HUES6 (cell line): ENCODE measurements around the gene CELA3A.
"Not testable (repeated sequence)": the region's sequence is repeated elsewhere in the genome, so short reads cannot be mapped to it uniquely, and the experiment has no call there.

Experiments
- H3K27ac ChIP-seq: 2 replicates; pipeline ENCODE4 v1.7.0; 2013; ENCODE audit warnings: low read depth, mild to moderate bottlenecking, low read length, inconsistent platforms
- H3K27me3 ChIP-seq: 2 replicates; pipeline ENCODE4 v1.6.1; 2013; ENCODE audit warnings: low read length; ENCODE audit not compliant: control insufficient read depth, insufficient read depth
- H3K36me3 ChIP-seq: 2 replicates; pipeline ENCODE4 v1.6.1; 2013; ENCODE audit warnings: low read length; ENCODE audit not compliant: control insufficient read depth, insufficient read depth
- H3K4me1 ChIP-seq: 2 replicates; pipeline ENCODE4 v1.6.1; 2013; ENCODE audit warnings: low read length; ENCODE audit not compliant: control insufficient read depth, insufficient read depth
- H3K4me3 ChIP-seq: 2 replicates; pipeline ENCODE4 v1.5.1; 2013; ENCODE audit warnings: low read depth, low read length
- H3K9ac ChIP-seq: one replicate; pipeline ENCODE4 v1.6.1; 2013; ENCODE audit warnings: mild to moderate bottlenecking, low read length
- H3K9me3 ChIP-seq: 2 replicates; pipeline ENCODE4 v1.6.1; 2013; ENCODE audit warnings: low read depth, low read length; ENCODE audit not compliant: control insufficient read depth, insufficient read depth

CELA3A gene

DNA sequence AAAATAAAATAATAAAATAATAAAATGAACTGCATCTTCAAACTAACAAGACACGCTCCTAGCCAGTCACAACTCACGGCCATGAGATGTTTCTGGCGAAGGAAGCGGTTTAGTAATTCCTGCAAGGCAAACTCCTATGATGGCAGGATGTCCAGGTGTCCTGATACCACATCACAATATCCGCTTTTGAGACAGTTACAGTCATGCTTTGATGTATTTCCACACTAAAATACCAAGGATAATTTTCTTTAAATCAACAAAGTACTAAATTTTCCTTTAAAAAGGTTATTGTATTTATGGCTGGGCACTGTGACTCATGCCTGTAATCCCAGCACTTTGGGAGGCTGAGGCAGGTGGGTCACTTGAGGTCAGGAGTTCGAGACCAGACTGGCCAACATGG is 34.2 kb upstream of the CELA3A start:
- H3K9ac ChIP-seq, H3K9me3 ChIP-seq, H3K27me3 ChIP-seq, H3K27ac ChIP-seq, H3K36me3 ChIP-seq, H3K4me1 ChIP-seq, H3K4me3 ChIP-seq: not testable (repeated sequence)

DNA sequence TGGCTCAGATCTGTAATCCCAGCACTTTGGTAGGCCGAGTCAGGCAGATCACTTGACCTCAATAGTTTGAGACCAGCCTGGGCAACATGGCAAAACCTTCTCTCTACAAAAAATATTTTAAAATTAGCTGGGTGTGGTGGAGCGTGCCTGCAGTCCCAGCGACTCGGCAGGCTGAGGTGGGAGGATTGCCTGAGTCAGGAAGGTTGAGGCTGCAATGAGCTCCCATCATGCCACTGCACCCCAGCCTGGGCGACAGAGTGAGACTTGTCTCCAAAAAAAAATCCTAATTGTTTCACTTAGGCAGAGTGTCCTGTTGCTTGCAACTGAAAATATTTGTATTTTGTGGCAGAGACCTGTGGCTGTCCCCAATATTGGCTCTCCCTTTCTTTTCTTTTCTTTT is 32.4 kb upstream of the CELA3A start:
- not testable (repeated sequence) for H3K27me3 ChIP-seq, H3K27ac ChIP-seq, H3K4me3 ChIP-seq, H3K36me3 ChIP-seq, H3K4me1 ChIP-seq, H3K9me3 ChIP-seq, H3K9ac ChIP-seq

DNA sequence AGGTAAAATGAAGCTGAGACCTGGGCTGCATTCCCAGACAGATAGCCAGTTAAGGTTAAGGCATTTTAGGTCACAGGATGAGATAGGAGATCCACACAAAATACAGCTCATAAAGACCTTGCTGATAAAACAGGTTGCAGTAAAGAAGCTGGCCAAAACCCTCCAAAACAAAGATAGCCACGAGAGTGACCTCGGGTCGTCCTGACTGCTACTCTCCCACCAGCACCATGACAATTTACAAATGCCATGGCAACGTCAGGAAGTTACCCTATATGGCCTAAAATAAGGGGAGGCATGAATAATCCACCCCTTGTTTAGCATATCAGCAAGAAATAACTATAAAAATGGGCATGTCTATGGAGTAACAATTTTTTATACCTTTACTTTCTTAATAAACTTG is 30.9 kb upstream of the CELA3A start:
- H3K27ac ChIP-seq, H3K4me1 ChIP-seq, H3K27me3 ChIP-seq, H3K4me3 ChIP-seq, H3K36me3 ChIP-seq, H3K9ac ChIP-seq, H3K9me3 ChIP-seq: not testable (repeated sequence)

DNA sequence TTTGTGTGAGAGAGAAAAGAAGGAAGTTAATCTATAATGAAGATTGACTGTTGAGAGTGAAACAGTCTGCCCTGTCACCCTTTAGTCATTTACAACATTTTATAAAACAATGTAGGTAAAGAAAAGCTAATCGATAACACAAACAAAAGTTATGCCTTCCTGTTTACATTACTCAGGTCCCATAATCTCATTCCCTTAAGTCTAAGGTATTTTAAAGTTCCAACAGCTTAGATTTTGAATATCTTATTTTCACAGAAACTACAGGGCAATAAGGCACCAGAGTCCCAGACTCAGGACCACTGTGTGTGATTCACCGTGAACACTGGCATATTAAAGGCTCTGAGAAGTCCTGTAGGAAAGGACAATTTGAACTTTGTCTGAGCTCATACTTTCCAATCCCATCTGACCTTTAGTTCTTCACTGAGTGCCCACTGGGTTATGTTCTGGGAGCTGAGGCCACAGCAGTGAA is 28.4 kb upstream of the CELA3A start:
- H3K27ac ChIP-seq, H3K36me3 ChIP-seq, H3K4me3 ChIP-seq, H3K9ac ChIP-seq, H3K4me1 ChIP-seq, H3K27me3 ChIP-seq, H3K9me3 ChIP-seq: not testable (repeated sequence)

DNA sequence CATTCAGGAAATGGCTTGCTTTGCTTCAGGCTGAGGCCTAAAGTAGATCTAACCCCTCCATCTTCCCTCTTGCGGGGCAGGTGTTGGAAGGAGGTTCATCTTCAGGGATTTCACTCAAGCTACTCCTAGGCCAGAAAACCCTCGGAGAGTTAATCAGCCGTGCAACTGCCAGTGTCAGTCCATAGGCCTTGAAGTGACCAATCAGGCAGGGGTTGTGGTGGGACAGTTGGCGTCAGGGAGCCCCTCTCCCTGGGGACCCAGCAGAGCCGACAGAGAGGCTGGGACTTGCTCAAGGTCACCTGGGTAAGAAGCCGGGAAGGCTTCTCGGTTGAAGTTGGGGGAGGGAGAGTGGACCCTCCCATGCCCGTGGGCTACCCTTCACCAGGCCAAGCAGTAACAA is 27.5 kb upstream of the CELA3A start:
- H3K9me3 ChIP-seq, H3K27ac ChIP-seq, H3K4me3 ChIP-seq, H3K27me3 ChIP-seq, H3K4me1 ChIP-seq, H3K36me3 ChIP-seq, H3K9ac ChIP-seq: not testable (repeated sequence)

DNA sequence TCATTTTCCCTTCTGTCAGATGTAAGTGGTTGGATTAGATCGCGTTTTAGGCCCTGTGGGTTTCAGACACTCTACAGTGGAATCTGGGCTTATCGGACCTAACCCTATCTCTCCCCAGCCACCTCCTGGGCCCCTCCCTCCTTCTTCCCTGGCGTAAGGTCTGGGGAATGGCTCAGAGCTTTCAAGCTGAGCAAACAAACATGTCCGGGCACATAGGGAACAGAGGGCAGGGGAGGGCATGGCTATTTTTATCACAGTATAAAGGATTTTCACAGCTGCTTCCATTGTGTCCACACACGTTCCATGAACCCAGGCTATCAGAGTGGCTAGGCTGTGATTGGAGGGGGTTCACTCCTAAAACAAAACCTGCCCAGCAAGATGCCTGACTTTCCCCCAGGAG is 26.8 kb upstream of the CELA3A start:
- H3K9me3 ChIP-seq, H3K4me3 ChIP-seq, H3K27ac ChIP-seq, H3K27me3 ChIP-seq, H3K4me1 ChIP-seq, H3K36me3 ChIP-seq, H3K9ac ChIP-seq: not testable (repeated sequence)

DNA sequence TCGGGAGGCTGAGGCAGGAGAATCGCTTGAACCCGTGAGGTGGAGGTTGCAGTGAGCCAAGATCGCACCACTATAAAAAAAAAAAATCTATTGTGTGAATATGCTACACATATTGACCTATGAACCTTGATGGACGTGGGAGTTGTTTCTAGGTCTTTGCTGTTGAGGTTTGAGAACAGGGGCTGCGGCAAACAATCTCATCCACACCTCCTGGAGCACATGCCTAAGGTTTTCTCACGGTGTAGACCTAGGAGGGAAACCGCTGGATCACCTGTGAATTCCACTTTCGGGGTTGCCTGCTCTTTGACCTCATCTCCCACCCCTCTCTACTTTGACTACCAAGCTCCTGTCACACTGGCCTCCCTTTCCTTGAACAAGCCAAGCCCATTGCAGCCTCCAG is 26.2 kb upstream of the CELA3A start:
- not testable (repeated sequence) for H3K4me3 ChIP-seq, H3K9ac ChIP-seq, H3K9me3 ChIP-seq, H3K36me3 ChIP-seq, H3K27ac ChIP-seq, H3K4me1 ChIP-seq, H3K27me3 ChIP-seq

DNA sequence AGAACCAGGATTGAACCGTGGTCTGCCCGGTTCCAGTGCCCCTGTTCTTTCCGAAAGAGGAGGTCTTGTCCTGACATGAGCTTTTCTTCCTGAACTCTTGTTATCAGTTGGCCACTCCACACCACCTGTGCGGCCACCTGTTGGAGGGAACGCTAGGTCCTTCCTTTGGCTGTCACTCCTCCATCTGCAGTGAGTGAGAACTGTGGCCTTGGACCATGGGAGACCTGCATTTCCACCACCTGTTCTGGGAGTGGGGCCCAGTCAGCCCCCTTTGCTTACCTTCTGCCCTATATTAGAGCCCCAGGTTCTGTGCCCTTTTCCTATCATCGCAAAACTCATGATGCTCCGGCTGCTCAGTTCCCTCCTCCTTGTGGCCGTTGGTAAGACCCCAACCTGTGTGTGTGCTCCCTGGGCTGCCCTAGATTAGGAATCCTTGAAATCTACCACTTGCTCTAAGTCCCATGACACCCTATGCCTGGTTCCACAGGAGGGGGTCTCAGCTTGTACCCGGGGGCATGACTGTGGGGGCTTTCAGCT is 24.7 kb upstream of the CELA3A start, which contains the start of gene CELA3B:
TSS of gene CELA3B (plus strand) at position 320 of the 537 bp plus-strand sequence. CDS start at position 338, 18 bp downstream.
- not testable (repeated sequence) for H3K4me3 ChIP-seq, H3K4me1 ChIP-seq, H3K9me3 ChIP-seq, H3K9ac ChIP-seq, H3K36me3 ChIP-seq, H3K27me3 ChIP-seq, H3K27ac ChIP-seq

DNA sequence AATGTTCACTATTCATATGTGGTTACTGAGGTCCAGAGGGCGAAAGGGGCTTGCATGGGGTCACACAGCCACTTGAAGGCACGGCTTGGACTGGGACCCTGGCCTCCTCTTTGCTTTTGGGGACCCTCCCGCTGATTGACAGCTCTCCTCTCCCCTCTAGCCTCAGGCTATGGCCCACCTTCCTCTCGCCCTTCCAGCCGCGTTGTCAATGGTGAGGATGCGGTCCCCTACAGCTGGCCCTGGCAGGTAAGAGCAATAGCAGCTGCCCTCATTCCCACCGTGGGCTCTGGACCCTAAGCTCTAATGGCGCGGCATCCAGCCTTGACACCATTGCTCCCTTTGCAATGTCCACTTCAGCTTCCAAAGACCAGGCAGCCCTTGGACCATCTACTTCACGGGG is 23.2 kb upstream of the CELA3A start:
- not testable (repeated sequence) for H3K4me3 ChIP-seq, H3K9ac ChIP-seq, H3K9me3 ChIP-seq, H3K36me3 ChIP-seq, H3K27ac ChIP-seq, H3K27me3 ChIP-seq, H3K4me1 ChIP-seq

DNA sequence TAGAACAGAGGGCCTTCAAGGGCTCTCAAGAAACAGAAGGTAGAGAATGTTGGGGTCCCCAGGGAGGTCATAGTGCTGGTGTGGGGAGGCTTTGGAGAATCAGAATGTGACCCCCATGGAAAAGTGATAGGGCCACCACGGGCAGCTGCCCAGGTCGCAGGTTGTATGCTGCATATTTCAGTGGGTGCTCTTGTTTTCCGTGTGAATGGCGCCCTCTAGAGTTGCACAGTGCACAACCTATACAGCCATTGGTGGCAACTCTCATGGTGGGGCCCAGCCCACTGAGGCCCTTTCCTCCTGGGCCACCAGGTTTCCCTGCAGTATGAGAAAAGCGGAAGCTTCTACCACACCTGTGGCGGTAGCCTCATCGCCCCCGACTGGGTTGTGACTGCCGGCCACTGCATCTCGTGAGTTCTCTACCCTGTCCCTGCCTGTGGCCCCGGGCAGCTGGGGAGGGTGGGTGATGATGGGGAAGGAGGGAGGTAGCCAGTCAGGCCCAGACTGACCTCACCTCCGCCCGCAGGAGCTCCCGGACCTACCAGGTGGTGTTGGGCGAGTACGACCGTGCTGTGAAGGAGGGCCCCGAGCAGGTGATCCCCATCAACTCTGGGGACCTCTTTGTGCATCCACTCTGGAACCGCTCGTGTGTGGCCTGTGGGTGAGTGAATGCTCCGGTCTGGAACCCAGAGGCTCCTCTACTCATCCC is 20.8 kb upstream of the CELA3A start:
- not testable (repeated sequence) for H3K4me1 ChIP-seq, H3K27ac ChIP-seq, H3K4me3 ChIP-seq, H3K9ac ChIP-seq, H3K27me3 ChIP-seq, H3K36me3 ChIP-seq, H3K9me3 ChIP-seq

DNA sequence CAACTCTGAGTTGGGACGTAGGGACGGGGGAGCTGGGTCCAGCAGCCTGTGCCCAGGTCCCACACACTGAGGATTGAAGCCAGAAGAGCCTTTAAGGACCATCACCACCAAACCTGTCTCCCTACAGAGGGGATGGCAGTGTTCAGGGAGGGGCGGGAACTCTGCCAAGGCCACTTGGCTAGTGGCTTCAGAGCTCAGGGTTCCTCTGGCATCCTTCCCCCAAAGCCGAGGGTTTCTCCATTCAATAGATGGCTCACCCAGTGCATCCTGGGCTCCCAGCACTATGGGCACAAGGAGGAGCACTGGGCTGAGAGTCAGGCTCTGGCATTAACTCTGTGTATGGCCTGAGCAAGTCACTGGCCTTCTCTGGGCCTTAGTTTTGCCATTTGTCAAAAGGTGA is 20.2 kb upstream of the CELA3A start:
- H3K4me3 ChIP-seq, H3K9ac ChIP-seq, H3K9me3 ChIP-seq, H3K4me1 ChIP-seq, H3K36me3 ChIP-seq, H3K27me3 ChIP-seq, H3K27ac ChIP-seq: not testable (repeated sequence)

DNA sequence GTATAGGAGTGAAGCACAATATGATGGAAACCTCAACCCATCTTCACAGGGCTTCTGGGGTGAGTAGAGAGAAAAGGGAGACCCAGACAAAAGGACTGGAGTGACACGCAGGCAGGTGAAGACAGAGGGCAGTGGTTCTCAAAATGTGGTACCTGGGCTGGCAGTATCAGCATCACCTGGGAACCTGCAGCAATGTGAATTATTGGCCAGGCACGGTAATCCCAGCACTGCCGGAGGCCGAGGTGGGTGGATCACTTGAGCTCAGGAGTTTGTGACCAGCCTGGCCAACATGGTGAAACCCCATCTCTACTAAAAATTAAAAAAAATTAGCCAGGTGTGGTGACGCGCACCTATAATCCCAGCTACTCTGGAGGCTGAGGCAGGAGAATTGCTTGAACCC is 19.3 kb upstream of the CELA3A start:
- H3K27ac ChIP-seq, H3K9me3 ChIP-seq, H3K36me3 ChIP-seq, H3K9ac ChIP-seq, H3K4me3 ChIP-seq, H3K4me1 ChIP-seq, H3K27me3 ChIP-seq: not testable (repeated sequence)
